ENCODE results near the gene CBFB. TPM values are rescaled to one million over a fixed set of nuclear protein-coding genes. Genes with fewer than 3 reads are reported as not detected.

CBFB gene
- total RNA-seq, 3 donors from 2014 or later (not counting 1 experiment from before 2014, with no cell fraction given): 96.1 to 102 (median 97.2) TPM

DNA sequence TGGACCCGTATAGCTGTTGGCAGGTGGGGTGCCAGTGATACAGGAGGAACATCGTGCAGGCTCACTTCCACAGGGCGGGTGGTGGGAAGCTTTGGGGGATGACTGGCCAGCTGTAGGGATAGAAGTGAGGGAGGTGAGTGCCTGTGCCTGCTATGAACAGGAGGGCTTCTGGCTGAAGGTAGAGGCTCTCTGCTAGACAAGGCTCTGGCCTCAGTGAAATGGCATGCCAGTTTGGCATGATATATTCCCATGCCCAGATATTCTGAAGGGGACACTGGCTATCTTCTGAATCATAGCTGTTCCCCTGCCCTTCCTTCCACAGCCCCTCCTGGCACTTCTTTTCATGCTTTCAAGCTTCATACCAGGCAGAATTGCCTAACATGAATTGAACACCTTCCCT is 99.9 kb downstream of the CBFB start:
- no peaks in the 10 kb centered on the region for H3K4me1 ChIP-seq (ENCODE audit: control insufficient read depth, insufficient read depth, low read length)
- H3K36me3 ChIP-seq (ENCODE audit: control insufficient read depth, insufficient read depth, low read length): peaks cover 41% of the 10 kb centered on the region
- H3K9me3 Mint-ChIP-seq: no peaks in the 10 kb centered on the region
- no peaks in the 10 kb centered on the region for H3K27me3 Mint-ChIP-seq (ENCODE audit: low read depth in 2 of 2)
- no peak overlapping the region for H3K27ac Mint-ChIP-seq
- peaks cover 0 to 4% of the 10 kb centered on the region in 2 donors for H3K4me1 Mint-ChIP-seq
- no peak overlapping the region for H3K4me3 ChIP-seq (ENCODE audit: low read length)
- TF ChIP-seq, protein P1, sequence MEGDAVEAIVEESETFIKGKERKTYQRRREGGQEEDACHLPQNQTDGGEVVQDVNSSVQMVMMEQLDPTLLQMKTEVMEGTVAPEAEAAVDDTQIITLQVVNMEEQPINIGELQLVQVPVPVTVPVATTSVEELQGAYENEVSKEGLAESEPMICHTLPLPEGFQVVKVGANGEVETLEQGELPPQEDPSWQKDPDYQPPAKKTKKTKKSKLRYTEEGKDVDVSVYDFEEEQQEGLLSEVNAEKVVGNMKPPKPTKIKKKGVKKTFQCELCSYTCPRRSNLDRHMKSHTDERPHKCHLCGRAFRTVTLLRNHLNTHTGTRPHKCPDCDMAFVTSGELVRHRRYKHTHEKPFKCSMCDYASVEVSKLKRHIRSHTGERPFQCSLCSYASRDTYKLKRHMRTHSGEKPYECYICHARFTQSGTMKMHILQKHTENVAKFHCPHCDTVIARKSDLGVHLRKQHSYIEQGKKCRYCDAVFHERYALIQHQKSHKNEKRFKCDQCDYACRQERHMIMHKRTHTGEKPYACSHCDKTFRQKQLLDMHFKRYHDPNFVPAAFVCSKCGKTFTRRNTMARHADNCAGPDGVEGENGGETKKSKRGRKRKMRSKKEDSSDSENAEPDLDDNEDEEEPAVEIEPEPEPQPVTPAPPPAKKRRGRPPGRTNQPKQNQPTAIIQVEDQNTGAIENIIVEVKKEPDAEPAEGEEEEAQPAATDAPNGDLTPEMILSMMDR (IDR thresholded peaks at IDR 0.05): no peak
- intact Hi-C loops (cut with micrococcal nuclease): no loop called here
- WGBS (ENCODE audit: insufficient coverage): 95% methylated on average over 3 of the region's 3 CpGs
- H3K4me3 Mint-ChIP-seq: no peak overlapping the region
- ATAC-seq (no peak), DNase-seq (no peak)
- no peaks in the 10 kb centered on the region for H3K27me3 ChIP-seq (ENCODE audit: control insufficient read depth, insufficient read depth, low read length)
- no peak overlapping the region for H3K27ac ChIP-seq (ENCODE audit: low read length)
- peaks cover under 1% of the 10 kb centered on the region for H3K36me3 Mint-ChIP-seq
- H3K9me3 ChIP-seq (ENCODE audit: control insufficient read depth, insufficient read depth, low read length): no peaks in the 10 kb centered on the region

DNA sequence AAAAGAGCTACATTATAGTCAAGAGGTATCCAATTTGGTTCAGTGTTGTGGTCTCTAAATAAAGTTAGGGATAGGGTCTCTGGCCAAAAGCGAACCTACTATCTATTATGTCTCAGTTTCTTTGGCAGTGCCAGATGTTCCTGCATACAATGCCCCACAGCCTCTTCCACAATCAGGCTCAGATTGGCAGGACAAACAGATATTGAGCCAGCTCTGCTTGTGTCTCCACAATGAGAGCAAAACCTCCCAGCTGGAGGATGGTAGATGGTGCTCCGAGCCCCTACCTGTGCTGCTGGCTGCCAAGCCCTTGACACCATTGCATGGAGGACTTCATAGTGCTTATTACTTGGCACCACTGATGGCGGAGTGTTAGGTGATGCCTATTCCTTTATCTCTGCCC is 100.5 kb downstream of the CBFB start:
- Mint-ChIP-seq H3K4me1 (peaks cover 0 to 4% of the 10 kb centered on the region in 2 donors), H3K36me3 (no peaks in the 10 kb centered on the region), H3K4me3 (no peak overlapping the region), H3K27ac (no peak overlapping the region), H3K27me3 (ENCODE audit: low read depth in 2 of 2) (no peaks in the 10 kb centered on the region), H3K9me3 (no peaks in the 10 kb centered on the region)
- ATAC-seq: no peak
- H3K27ac ChIP-seq (ENCODE audit: low read length): no peak overlapping the region
- H3K36me3 ChIP-seq (ENCODE audit: control insufficient read depth, insufficient read depth, low read length): peaks cover 42% of the 10 kb centered on the region
- WGBS (ENCODE audit: insufficient coverage): 97% methylated on average over 3 of the region's 3 CpGs
- H3K4me1 ChIP-seq (ENCODE audit: control insufficient read depth, insufficient read depth, low read length): no peaks in the 10 kb centered on the region
- TF ChIP-seq, protein P1 (IDR thresholded peaks at IDR 0.05): no peak
- H3K4me3 ChIP-seq (ENCODE audit: low read length): no peak overlapping the region
- intact Hi-C loops (cut with micrococcal nuclease): no loop called here
- H3K27me3 ChIP-seq (ENCODE audit: control insufficient read depth, insufficient read depth, low read length): no peaks in the 10 kb centered on the region
- no peak for DNase-seq
- H3K9me3 ChIP-seq (ENCODE audit: control insufficient read depth, insufficient read depth, low read length): no peaks in the 10 kb centered on the region

DNA sequence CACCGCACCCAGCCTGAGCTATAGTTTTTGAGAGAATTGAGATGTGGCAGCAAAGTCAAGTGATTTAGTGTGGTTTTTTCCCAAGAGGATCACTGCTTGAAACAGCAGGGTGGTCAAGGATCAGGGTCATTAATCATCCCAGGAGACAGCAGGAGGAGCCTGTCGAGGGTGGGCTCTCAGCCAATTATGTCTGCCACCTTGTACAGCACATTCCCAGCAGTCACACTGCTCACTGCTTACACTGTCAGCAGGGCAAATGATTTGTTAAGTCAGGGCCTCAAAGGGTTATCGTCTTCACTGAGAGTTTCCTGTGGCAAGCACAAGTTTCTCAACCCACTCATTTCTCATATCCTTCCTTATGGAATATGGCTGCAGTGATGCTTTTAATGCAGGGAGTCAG is 108.7 kb downstream of the CBFB start:
- Histone ChIP-seq H3K4me1 (ENCODE audit: control insufficient read depth, insufficient read depth, low read length) (no peaks in the 10 kb centered on the region), H3K27ac (ENCODE audit: low read length) (no peak overlapping the region), H3K27me3 (ENCODE audit: control insufficient read depth, insufficient read depth, low read length) (no peaks in the 10 kb centered on the region), H3K36me3 (ENCODE audit: control insufficient read depth, insufficient read depth, low read length) (peaks cover 69% of the 10 kb centered on the region), H3K4me3 (ENCODE audit: low read length) (no peak overlapping the region), H3K9me3 (ENCODE audit: control insufficient read depth, insufficient read depth, low read length) (no peaks in the 10 kb centered on the region)
- TF ChIP-seq, protein P1 (IDR thresholded peaks at IDR 0.05): no peak
- H3K4me3 Mint-ChIP-seq: no peak overlapping the region
- no peak for ATAC-seq
- no peaks in the 10 kb centered on the region for H3K27me3 Mint-ChIP-seq (ENCODE audit: low read depth in 2 of 2)
- intact Hi-C loops (cut with micrococcal nuclease): no loop called here
- no peak overlapping the region for H3K27ac Mint-ChIP-seq
- no peak for DNase-seq
- no peaks in the 10 kb centered on the region for H3K9me3 Mint-ChIP-seq
- 65% methylated on average over 3 of the region's 3 CpGs for WGBS (ENCODE audit: insufficient coverage)
- H3K36me3 Mint-ChIP-seq: peaks cover 22% of the 10 kb centered on the region
- H3K4me1 Mint-ChIP-seq: no peaks in the 10 kb centered on the region

DNA sequence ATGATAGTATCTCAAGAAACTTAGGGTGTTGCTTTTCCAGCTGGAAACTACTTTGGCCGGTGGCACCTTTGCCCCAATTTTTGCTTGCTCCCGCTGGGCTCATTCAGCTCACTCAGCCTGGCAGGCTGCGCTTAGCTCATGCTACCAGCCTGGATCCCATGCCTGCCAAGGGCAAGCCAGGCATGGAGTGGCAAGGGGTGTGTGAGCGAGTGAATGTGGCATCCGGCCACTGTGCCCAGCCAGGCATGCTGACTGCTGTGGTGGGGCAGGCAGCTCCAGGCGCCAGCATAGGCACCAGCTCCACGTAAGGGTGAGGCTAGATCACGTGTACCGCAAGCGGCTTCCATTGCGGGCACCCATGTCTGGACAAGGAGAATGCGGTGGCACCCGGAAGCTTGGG is 112.4 kb downstream of the CBFB start:
- no peaks in the 10 kb centered on the region for H3K9me3 Mint-ChIP-seq
- Histone ChIP-seq H3K27me3 (ENCODE audit: control insufficient read depth, insufficient read depth, low read length) (no peaks in the 10 kb centered on the region), H3K4me3 (ENCODE audit: low read length) (no peak overlapping the region), H3K4me1 (ENCODE audit: control insufficient read depth, insufficient read depth, low read length) (no peaks in the 10 kb centered on the region), H3K27ac (ENCODE audit: low read length) (no peak overlapping the region), H3K36me3 (ENCODE audit: control insufficient read depth, insufficient read depth, low read length) (peaks cover 73% of the 10 kb centered on the region), H3K9me3 (ENCODE audit: control insufficient read depth, insufficient read depth, low read length) (no peaks in the 10 kb centered on the region)
- intact Hi-C loops (cut with micrococcal nuclease): no loop called here
- DNase-seq (no peak), ATAC-seq (no peak)
- H3K4me3 Mint-ChIP-seq: no peak overlapping the region
- peaks cover 15% of the 10 kb centered on the region for H3K36me3 Mint-ChIP-seq
- 94% methylated on average over 13 of the region's 13 CpGs for WGBS (ENCODE audit: insufficient coverage)
- H3K27ac Mint-ChIP-seq: no peak overlapping the region
- no peaks in the 10 kb centered on the region for H3K27me3 Mint-ChIP-seq (ENCODE audit: low read depth in 2 of 2)
- H3K4me1 Mint-ChIP-seq: no peaks in the 10 kb centered on the region
- TF ChIP-seq, protein P1 (IDR thresholded peaks at IDR 0.05): no peak
